ENCODE data around the gene PLPP6.

DNA sequence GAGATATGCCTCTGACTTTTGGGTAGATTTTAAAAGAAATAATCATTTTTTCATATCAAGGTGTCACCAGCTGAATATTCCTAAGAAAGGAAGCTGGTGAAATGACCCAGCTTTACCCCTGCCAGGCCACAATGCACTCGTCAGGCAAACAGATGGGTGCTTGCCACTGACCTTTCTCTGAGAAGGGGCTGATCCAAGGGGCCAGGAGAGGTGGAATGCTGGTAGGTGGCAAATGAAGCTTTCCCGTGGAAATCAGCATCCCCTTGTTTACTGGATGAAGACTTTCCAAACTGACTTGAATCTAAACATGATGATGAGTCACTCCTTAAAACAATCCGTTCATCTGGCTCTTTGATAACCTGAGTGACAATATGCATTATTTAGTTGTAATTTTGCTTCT, 44.3 kb upstream of the PLPP6 start:
- TF ChIP-seq POLR2A (IDR thresholded peaks at IDR 0.05) = no peak
- TF ChIP-seq CTCF (IDR thresholded peaks at IDR 0.05) = no peak
